AG04449 (cell line): ENCODE data around the gene CDC42BPA.
A peak's percentile ranks its signal among the peaks of the same experiment; 100 is the strongest.
"Not testable (repeated sequence)": the region's sequence is repeated elsewhere in the genome, so short reads cannot be mapped to it uniquely, and the experiment has no call there.

Source experiments
- CTCF ChIA-PET: fragments of 350-600 bp; formaldehyde crosslinking; extraction: SDS; loops from one replicate; lab custom pipeline; 2021; ENCODE audit warnings: antibody characterized with exemption; lab: Yijun Ruan, JAX
- POLR2A ChIA-PET: fragments of 400-600, 350-600 bp; formaldehyde crosslinking; extraction: SDS; loops from one replicate; lab custom pipeline; 2020; ENCODE audit warnings: antibody characterized with exemption, inconsistent platforms; lab: Yijun Ruan, JAX
- DNase-seq: peaks from one replicate; pipeline ENCODE4 v3.0.0-alpha.2; 2010; ENCODE audit warnings: low read depth, low spot score
- H3K4me3 ChIP-seq: 2 replicates; pipeline ENCODE4 v1.5.1; 2011; ENCODE audit warnings: low read depth, mild to moderate bottlenecking, control low read depth, low read length
- CTCF ChIP-seq: IDR thresholded peaks from one replicate; pipeline ENCODE4 v1.5.1; 2011; ENCODE audit warnings: mild to moderate bottlenecking, moderate library complexity, low read length, control low read depth, inconsistent platforms; ENCODE audit not compliant: insufficient read depth; ENCODE audit errors: missing control alignments

CDC42BPA gene

GRCh38 chr1:227136210-227136820, 182.0 kb downstream of the CDC42BPA start:
- DNase-seq, result peak; percentile 2
- ChIA-PET CTCF (no interaction called here), POLR2A (interaction anchor here (0.5 kb wide), 1 partner anchor 15 kb away, joined by 3 read pairs; no protein-coding TSS in a partner anchor)
- H3K4me3 ChIP-seq, result no peak overlapping the region
- no peak for TF ChIP-seq CTCF

- DNase-seq, result no peak
- POLR2A ChIA-PET, result no interaction called here
- TF ChIP-seq CTCF, result no peak
- no peak overlapping the region for H3K4me3 ChIP-seq
- CTCF ChIA-PET, result interaction anchor here (0.7 to 1.5 kb wide), 2 partner anchors 21 to 302 kb away, joined by 3 read pairs; no protein-coding TSS in a partner anchor
Observed at GRCh38 chr1:227134686-227135314, 183.5 kb downstream of the CDC42BPA start.

DNA sequence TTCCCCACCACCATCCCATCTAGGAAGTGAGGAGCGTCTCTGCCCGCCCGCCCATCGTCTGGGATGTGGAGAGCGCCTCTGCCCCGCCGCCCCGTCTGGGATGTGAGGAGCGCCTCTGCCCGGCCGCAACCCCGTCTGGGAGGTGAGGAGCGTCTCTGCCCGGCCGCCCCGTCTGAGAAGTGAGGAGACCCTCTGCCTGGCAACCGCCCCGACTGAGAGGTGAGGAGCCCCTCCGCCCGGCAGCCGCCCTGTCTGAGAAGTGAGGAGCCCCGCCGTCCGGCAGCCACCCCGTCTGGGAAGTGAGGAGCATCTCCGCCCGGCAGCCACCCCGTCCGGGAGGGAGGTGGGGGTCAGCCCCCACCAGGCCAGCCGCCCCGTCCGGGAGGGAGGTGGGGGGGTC, 185.6 kb downstream of the CDC42BPA start:
- POLR2A ChIA-PET, H3K4me3 ChIP-seq, DNase-seq: not testable (repeated sequence)
- CTCF ChIA-PET, result interaction anchor here (1.3 kb wide), 1 partner anchor 108 kb away, joined by 3 read pairs; no protein-coding TSS in a partner anchor

GRCh38 chr1:227131193-227131592, 187.1 kb downstream of the CDC42BPA start:
- TF ChIP-seq CTCF, result peak; percentile 13
- no peak overlapping the region for H3K4me3 ChIP-seq
- ChIA-PET CTCF (interaction anchor here (0.6 to 2.3 kb wide), 14 partner anchors 9 to 306 kb away, joined by 3 to 8 read pairs (median 3); no protein-coding TSS in a partner anchor), POLR2A (no interaction called here)
- DNase-seq, result no peak

DNA sequence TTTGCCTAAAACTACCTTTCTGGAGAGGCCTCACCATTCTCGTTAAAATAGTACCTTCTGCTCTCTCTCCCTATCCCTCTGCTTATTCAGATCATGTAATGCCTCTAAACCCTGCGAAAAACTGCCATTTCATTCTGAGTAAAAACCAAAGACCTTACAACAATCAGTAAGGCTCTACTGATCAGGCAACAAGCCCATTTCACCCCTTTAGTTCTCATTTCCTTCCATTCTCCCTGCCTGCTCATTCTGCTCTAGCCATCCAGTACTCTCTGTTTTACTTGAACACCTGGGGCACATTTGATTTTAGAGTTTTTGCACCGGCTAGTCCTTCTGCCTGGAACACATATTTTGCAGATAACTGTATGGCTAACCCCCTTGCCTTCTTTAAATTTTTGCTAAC, 190.4 kb downstream of the CDC42BPA start:
- POLR2A ChIA-PET, result no interaction called here
- H3K4me3 ChIP-seq, result no peak overlapping the region
- CTCF ChIA-PET, result no interaction called here
- no peak for TF ChIP-seq CTCF
- no peak for DNase-seq

GRCh38 chr1:227125929-227126545, 192.3 kb downstream of the CDC42BPA start:
- ChIA-PET CTCF (no interaction called here), POLR2A (no interaction called here)
- no peak overlapping the region for H3K4me3 ChIP-seq
- no peak for DNase-seq
- TF ChIP-seq CTCF, result no peak
